Retina (tissue), 1 donor: ENCODE measurements around the gene USP44.

ENCODE experiments used
- DNase-seq: peaks from one replicate; pipeline ENCODE4 v3.0.0-alpha.2; 2016

USP44 gene

GRCh38 chr12:95548056-95548538 is 3.2 kb downstream of the USP44 start:
- peak; percentile 83 for DNase-seq

DNA sequence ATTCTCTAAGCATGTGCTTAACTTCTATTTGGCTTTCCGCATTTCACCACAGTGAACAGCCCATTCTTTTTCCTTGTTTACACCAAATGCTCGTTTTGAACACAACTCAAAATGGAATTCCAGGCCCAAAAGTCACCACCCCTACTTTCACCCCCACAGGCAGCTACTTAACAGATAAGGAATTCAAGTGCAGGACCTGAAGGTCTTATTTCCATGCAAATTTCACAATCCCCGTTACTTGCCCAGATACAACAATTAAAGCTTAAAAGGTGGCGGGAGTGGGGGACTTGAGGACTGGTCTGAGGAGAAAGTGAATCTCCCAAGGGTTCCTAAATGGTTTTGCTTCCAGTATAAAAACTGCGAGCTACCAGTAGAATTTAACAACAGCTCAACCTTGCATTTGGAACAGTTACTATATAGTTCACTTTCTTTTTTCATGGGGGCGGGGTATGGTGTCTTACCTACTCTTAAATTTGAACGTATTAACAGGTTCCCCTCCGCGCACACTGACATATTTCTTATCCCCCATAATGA is 3.7 kb downstream of the USP44 start:
- DNase-seq = no peak

- peak; percentile 25 for DNase-seq
These were observed 4.8 kb downstream of the USP44 start for GRCh38 chr12:95546491-95546813.

- DNase-seq = no peak
These were observed 5.4 kb downstream of the USP44 start for GRCh38 chr12:95545731-95546490.

DNA sequence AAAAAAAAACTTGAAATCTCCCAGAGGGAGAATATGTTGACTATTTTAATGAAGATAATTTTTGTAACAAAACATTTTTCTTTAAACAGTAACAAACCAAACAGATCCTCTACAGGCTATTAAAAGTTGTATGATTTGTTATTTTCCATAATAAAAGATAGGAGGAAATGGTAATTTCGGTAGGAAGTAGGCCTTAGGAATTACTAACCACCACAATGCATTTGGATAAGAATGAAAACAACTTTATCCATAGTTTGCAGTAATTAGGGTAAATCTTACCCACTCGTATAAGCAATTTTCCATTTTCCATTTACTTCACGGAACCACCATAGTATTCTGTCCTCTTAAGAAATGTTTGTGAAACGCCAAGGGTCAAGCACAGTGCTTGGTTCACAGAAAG is 6.0 kb downstream of the USP44 start:
- no peak for DNase-seq

DNA sequence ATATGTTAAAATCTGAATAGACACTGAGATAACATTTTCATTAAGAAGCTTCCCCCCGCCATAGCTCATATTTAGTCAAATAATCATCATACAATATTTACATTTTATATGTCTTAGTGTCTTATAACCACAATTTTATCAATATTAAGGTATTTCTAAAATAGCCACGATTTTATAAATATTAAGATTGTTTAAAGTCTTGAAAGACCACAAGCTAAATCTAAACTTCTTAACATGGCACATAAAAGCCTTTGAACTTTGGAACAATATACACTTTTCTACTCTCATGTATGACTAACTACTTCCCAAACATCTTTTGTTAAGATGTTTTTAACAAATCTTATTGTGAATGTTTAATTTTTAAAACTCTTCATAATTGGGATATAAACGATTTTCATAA is 6.5 kb downstream of the USP44 start:
- DNase-seq = no peak

DNA sequence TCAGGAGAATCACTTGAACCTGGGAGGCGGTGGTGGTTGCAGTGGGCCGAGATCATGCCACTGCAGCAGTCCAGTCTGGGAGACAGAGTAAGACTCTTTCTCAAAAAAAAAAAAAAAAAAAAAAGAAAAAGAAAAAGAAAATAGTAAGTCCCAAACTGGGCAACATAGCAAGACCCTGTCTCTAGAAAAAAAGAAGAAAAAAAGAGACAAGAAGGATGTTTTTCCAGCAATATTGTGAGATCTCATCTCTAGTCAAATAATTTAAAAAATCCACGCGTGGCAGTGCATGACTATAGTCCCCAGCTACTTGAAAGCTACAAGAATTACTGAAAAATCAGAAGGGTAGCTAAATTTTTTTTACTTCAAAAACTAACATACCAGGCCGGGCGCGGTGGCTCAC is 8.0 kb downstream of the USP44 start:
- no peak for DNase-seq

DNA sequence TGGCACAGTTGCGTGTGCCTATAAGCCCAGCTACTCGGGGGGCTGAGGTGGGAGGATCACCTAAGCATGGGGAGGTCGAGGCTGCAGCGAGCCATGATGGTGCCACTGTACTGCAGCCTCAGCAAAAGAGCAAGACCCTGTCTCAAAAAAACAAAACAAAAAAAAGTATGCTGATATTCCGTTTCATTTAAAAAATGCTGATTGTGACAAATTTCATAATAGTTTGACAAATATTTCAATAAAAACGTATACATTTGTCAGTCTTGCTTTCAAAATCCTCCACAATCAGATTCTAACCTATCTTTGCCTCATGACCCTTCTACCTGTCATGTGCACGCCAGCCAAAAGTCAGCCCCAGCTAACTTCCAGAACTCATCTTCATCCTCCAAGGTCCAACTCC is 9.8 kb downstream of the USP44 start:
- no peak for DNase-seq

- DNase-seq = no peak
These were observed 12.6 kb downstream of the USP44 start for GRCh38 chr12:95538656-95539055.

DNA sequence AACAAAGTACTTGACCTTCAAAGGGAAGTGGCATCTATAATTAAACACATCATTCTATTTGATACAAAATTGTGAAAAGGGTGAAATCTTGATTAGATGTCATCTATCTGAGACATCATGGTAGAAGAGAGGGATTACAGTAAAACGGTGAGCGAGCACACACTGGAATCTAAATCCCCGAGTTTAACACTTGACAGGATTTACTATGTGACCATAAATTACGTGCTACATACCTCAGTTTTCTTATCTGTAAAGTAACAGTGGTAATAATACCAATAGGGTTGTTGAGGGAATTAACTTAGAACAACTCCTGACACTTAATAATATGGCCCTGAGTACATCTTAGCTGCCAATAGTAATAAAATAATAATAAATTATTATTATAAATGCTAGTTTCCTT is 13.3 kb downstream of the USP44 start:
- no peak for DNase-seq

GRCh38 chr12:95533985-95534384 is 17.3 kb downstream of the USP44 start:
- DNase-seq = no peak

DNA sequence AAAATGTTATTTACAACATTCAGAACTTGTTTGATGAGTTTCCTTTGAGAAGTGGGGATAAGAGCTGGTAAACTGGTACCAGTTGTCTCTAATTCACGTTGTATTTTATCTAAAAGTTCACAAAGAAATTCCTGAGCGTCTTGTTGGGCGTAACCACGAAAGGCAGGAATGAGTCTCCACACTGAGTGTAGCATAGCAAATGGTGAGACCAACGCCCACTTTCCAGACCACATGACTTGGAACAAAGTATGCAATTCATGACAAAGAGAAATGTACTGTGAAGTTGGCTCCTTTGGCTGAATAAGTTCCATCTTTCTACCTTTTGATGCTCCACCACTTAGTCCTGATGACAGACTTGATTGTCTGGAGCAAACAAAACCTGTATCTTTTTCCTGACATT is 18.4 kb downstream of the USP44 start:
- no peak for DNase-seq

DNA sequence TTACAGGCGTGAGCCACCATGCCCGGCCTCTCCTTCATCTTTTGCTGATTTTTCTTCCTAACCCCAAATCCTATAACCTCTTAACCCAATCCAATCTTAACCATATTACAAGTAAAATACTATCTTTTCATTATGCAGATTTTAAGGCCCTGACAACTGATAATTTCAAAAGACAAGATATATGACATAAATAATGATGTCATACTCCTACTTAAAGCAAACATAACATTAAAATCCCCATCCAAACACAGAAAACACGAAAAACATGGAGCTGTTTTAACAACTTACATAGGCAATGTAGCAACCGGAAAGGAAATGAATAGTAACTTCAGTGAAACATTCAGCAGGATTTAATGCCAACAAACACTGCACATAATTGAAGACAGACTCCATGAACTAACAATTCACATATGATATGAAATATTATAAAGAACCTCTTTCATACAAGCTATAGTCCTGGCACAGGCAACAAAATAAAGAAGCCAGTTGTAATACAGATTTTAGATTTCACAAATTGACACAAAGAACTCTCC is 21.5 kb downstream of the USP44 start:
- DNase-seq = no peak

GRCh38 chr12:95528431-95528830 is 22.8 kb downstream of the USP44 start:
- no peak for DNase-seq

- no peak for DNase-seq
These were observed 28.6 kb downstream of the USP44 start for GRCh38 chr12:95522692-95523091.

GRCh38 chr12:95520816-95521215 is 30.5 kb downstream of the USP44 start:
- no peak for DNase-seq

GRCh38 chr12:95518944-95519343 is 32.3 kb downstream of the USP44 start:
- DNase-seq = no peak

DNA sequence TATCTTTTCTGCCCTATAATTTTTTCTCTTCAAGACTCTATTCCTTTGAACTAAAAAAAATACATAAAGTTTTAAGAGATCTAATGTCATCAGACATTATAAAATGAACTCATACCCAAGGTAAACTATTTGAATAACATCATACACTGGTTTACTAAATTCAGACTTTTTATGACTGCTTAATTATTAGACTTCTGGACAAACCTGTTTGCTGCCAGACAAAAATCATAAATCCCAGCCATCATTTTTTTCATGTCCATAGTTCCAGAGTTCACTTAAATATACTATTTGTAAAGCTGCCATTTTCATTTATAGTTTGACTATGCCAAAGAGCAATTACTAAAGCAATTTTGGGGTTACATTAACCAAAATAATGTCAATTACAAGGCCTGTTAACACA is 34.0 kb downstream of the USP44 start:
- no peak for DNase-seq

DNA sequence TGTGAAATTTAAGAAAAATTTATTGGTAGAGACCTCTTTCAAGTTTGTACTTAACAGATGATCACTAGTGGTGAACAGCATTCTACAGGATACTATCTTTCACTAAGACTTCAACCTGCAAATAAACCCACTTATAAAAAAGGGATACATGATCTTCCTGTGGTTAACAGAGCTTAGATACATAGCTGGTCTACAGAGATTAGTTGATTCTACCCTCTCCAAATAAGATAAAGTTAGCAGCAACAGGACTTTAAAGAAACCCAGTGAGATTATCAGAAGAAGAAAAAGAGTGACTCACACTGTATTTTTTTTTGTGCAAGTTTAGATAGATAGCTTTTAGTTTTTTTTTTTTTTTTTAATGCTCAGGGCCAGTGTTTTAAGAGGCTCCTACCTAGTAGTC is 34.5 kb downstream of the USP44 start:
- no peak for DNase-seq

- no peak for DNase-seq
These were observed 36.1 kb downstream of the USP44 start for GRCh38 chr12:95515197-95515596.

- no peak for DNase-seq
These were observed 37.7 kb downstream of the USP44 start for GRCh38 chr12:95513599-95513998.

DNA sequence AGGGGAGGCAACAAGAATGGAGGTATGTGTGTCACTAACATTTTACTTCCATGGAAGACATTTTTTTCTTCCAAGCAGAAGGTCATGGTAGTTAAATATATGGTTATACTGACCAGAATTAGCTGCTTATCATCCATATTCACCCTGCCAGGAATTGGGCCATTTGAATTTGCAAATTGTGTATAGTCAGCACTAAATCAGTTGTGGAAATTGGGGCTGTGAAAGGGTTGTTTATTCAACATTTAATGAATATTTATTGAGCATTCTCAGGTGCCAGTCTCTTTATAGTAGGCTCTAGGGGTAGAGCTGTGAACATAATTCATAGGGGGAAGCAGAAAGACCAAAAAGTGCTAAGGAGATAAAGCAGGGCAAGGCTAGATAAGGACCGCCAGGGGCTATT is 39.3 kb downstream of the USP44 start:
- no peak for DNase-seq

GRCh38 chr12:95509300-95509699 is 42.0 kb downstream of the USP44 start:
- no peak for DNase-seq

DNA sequence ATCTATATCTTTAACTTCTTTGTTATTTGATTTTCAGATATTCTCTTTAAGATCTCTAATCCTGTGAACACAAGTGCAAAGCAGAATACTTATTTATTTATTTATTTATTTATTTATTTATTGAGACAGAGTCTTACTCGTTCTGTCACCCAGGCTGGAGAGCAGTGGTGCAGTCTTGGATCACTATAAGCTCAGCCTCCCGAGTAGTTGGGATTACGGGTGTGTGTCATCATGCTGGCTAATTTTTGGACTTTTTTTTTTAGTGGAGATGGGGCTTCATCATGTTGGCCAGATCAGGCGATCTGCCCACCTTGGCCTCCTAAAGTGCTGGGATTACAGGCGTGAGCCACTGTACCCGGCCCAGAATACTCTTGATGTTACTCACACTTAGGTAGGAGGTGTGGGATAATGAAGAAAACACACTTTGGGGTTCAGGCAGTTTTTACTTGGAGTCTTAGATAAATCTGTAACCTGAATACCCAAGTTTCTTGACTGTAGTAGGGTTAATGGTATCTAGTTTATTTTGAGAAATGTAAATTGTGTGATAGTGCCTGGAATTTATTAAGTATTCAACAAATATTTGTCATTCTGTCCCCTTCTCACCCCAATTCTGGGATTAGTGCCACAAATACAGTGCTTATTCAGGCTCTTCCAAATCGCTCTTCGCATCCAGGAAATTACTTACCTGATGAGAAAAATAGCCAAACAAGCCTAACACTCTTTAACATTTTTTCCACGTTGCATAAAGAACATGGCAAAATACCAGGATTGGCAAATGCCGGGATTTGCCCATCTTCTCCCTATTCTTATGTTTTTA is 44.4 kb downstream of the USP44 start:
- no peak for DNase-seq
